Pancreas (tissue), 10 donors: Measurements from ENCODE around the gene C1QTNF7. TPM values are rescaled to one million over a fixed set of nuclear protein-coding genes. Genes with fewer than 3 reads are reported as not detected.

Source experiments
- ATAC-seq, 4 donors: fragments of 200-7000 bp; cut with Tn5 transposase; one replicate each; pipeline versions ENCODE4 v1.8.0 to v1.9.1; 2020; ENCODE audit warnings: mild to moderate bottlenecking in 4 of 4, moderate library complexity in 4 of 4
- DNase-seq, 6 donors: peaks; one replicate each; pipeline ENCODE4 v3.0.0-alpha.2; 2020
- FAIRE-seq: peaks from 2 replicates; lab custom pipeline; 2012; peaks lifted over from hg19 to GRCh38; lab: Jason Lieb, UNC
- H3K27ac ChIP-seq, 4 donors: fragments of 200-600 bp; sonication (generic); 1 replicate in 3 of 4; 2 replicates in 1 of 4; pipeline versions ENCODE4 v1.5.0 to v1.8.0; 2020
- H3K27me3 ChIP-seq, 4 donors: fragments of 200-600 bp; one replicate each; pipeline ENCODE4 v1.8.0; 2021
- H3K36me3 ChIP-seq, 3 donors: fragments of 200-600 bp; sonication (generic) in 1 of 3; one replicate each; pipeline versions ENCODE4 v1.5.0 to v1.8.0; 2020 to 2021
- H3K4me1 ChIP-seq, 3 donors: fragments of 200-600 bp; one replicate each; pipeline ENCODE4 v1.8.0; 2021
- H3K4me3 ChIP-seq, 4 donors: fragments of 200-600 bp; sonication (generic) in 2 of 4; one replicate each; pipeline versions ENCODE4 v1.5.0 to v1.8.0; 2020 to 2021
- H3K9me3 ChIP-seq, 4 donors: fragments of 200-600 bp; one replicate each; pipeline ENCODE4 v1.8.0; 2021
- CTCF ChIP-seq, 4 donors: fragments of 200-600 bp; sonication (generic) in 3 of 4; IDR thresholded peaks; one replicate each; pipeline versions ENCODE4 v1.5.0 to v1.8.0; 2021; ENCODE audit warnings: antibody characterized with exemption in 4 of 4
- WGBS, 2 donors: extraction: QIAGEN DNeasy Blood & Tissue Kit; methylation state at CpG; one replicate each; pipeline ENCODE4 v1.1.7; 2013; 5-methylcytosine and 5-hydroxymethylcytosine counted together
- intact Hi-C, 3 donors: fragments of 100-400 bp; cut with DNase I; formaldehyde crosslinking; loops; one replicate each; pipeline versions ENCODE4 v1.11.1 to v1.14.2; 2022
- polyA plus RNA-seq, 2 donors: library from polyadenylated mRNA; stranded (reverse); fragments of 200-250 nt; gene quantifications; one replicate each; pipeline ENCODE4 v1.2.3, GENCODE V29; 2013
- total RNA-seq, 6 donors: library from RNA; stranded (reverse); fragmentation: NEBNext Ultra II Directional in 4 of 6; extraction: Animal tissue kit (Norgen Biotek cat#: 25700) in 4 of 6; gene quantifications; one replicate each; pipeline versions ENCODE4 v1.2.1 to v1.2.4, GENCODE V29; 2021 to 2023
- donor health status: healthy with polysubstance abuse.
- donor health status: DM: no; HTN: no; CAD: no; lungs with moderate emphysema.
- donor health status: DM: no; HTN: no; CAD: no.
- donor health status: control.
- donor health status: control.
- donor health status: Bipolar disorder and iron deficiency.
- donor health status: DM: yes; HTN: yes; CAD: no.
- donor health status: DM: no; HTN: no; CAD: no.
- donor health status: DM: no; HTN: no; CAD: no.
- donor health status: DM: yes; HTN: yes; CAD: no.

C1QTNF7 gene, protein sequence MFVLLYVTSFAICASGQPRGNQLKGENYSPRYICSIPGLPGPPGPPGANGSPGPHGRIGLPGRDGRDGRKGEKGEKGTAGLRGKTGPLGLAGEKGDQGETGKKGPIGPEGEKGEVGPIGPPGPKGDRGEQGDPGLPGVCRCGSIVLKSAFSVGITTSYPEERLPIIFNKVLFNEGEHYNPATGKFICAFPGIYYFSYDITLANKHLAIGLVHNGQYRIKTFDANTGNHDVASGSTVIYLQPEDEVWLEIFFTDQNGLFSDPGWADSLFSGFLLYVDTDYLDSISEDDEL
- total RNA-seq (1 to 10 TPM in 1 of 6 donors, under 1 TPM in 5; 0.03 to 1.1 (median 0.35) TPM), polyA plus RNA-seq (under 1 TPM; 0.30 to 0.54 TPM)

GRCh38 chr4:15427701-15428100 is at the start of gene C1QTNF7:
TSS of gene C1QTNF7 (plus strand) at chr4:15428033. CDS start at chr4:15435744, 7,711 bp downstream.
- no peak within 1 kb of the TSS for H3K27ac ChIP-seq
- intact Hi-C loops = no loop called here
- H3K27me3 ChIP-seq = no peaks in the 10 kb centered on the region
- no peaks in the 10 kb centered on the region for H3K4me1 ChIP-seq
- no peaks in the 10 kb centered on the region for H3K9me3 ChIP-seq
- FAIRE-seq = no peak
- no peak for DNase-seq
- 60 to 72% methylated on average over 3 of the region's 3 CpGs for WGBS, 2 donors
- no peaks in the 10 kb centered on the region for H3K36me3 ChIP-seq
- no peak within 1 kb of the TSS for H3K4me3 ChIP-seq
- no peak for TF ChIP-seq CTCF (IDR thresholded peaks at IDR 0.05)
- ATAC-seq = no peak

- Histone ChIP-seq H3K4me1 (no peaks in the 10 kb centered on the region), H3K27me3 (no peaks in the 10 kb centered on the region), H3K27ac (no peak overlapping the region), H3K9me3 (no peaks in the 10 kb centered on the region), H3K36me3 (no peaks in the 10 kb centered on the region), H3K4me3 (no peak overlapping the region)
- DNase-seq (no peak), ATAC-seq (no peak), FAIRE-seq (no peak)
- 19 to 25% methylated on average over 1 of the region's 1 CpG for WGBS, 2 donors
- intact Hi-C loops = no loop called here
- no peak for TF ChIP-seq CTCF (IDR thresholded peaks at IDR 0.05)
Measured at GRCh38 chr4:15378062-15378461, 49.8 kb upstream of the C1QTNF7 start.

- Histone ChIP-seq H3K27ac (no peak overlapping the region), H3K4me3 (no peak overlapping the region), H3K36me3 (no peaks in the 10 kb centered on the region), H3K27me3 (no peaks in the 10 kb centered on the region), H3K9me3 (no peaks in the 10 kb centered on the region), H3K4me1 (no peaks in the 10 kb centered on the region)
- intact Hi-C loops = no loop called here
- WGBS, 2 donors = 15 to 26% methylated on average over 1 of the region's 1 CpG
- FAIRE-seq (no peak), ATAC-seq (no peak), DNase-seq (no peak)
- no peak for TF ChIP-seq CTCF (IDR thresholded peaks at IDR 0.05)
Measured at GRCh38 chr4:15378493-15378892, 49.3 kb upstream of the C1QTNF7 start.

DNA sequence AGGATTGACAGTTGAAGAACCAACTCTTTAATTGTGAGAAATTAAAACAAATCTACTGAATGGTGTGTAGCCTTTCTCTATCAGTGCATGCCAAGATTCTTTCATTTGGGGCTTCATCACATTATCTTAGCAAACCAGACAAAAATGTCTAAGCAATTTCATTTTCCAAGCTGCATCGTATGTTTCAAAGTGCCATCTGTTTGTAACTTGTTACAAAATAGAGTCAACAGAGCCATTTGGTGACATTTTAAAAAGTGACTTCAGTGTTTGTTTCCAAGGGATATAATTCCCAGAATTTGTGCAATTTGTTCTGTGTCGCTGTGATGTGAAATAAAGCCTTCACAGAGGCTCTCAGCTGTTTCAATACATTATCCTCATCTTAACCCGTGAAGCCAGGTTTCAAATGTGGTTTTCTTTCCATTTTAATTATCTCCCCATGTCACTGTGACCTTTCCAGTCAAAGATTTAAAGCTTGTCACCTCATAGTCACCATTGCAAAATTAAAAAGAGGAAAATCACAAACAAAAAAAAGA is 46.0 kb upstream of the C1QTNF7 start:
- TF ChIP-seq CTCF (IDR thresholded peaks at IDR 0.05) = no peak
- no peak overlapping the region for H3K27ac ChIP-seq
- peak in 1 of 4 donors; percentile 55 for ATAC-seq
- no peak for FAIRE-seq
- intact Hi-C loops = no loop called here
- H3K9me3 ChIP-seq = no peaks in the 10 kb centered on the region
- H3K27me3 ChIP-seq = no peaks in the 10 kb centered on the region
- no peaks in the 10 kb centered on the region for H3K4me1 ChIP-seq
- H3K36me3 ChIP-seq = no peaks in the 10 kb centered on the region
- no peak overlapping the region for H3K4me3 ChIP-seq
- DNase-seq = no peak
- 76 to 77% methylated on average over 3 of the region's 3 CpGs for WGBS, 2 donors

DNA sequence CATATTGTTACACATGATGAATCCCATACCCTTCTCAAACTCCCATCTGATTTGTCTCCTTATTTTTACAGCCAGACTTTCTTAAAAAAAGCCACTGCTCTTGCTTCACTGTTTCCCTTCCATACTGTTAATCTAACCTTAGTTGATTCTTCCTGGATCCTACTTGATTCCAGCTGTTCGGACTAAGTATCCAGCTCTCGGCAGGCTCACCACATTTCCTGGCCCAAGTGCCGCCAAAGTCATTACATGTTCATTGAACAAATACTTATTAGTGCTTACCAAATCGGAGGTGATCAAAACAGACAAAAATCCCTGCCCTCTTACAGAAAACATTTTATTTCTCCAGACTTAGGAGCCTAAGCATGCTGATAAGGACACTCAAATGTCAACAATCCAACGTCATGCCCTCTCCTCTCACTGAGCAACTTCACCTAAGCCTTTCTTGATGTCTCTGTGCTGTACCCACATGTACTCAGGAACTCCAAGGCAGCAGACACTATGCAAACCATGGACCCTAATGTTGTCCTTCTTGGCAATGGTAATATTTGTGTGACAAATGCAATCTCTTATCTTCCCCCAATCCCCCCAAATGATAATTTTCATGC is 45.1 kb upstream of the C1QTNF7 start:
- Histone ChIP-seq H3K4me1 (no peaks in the 10 kb centered on the region), H3K36me3 (no peaks in the 10 kb centered on the region), H3K27me3 (no peaks in the 10 kb centered on the region), H3K9me3 (no peaks in the 10 kb centered on the region), H3K4me3 (no peak overlapping the region), H3K27ac (no peak overlapping the region)
- no peak for ATAC-seq
- intact Hi-C loops = no loop called here
- DNase-seq = no peak
- FAIRE-seq = no peak
- WGBS, 2 donors = 65 to 72% methylated on average over 5 of the region's 5 CpGs
- TF ChIP-seq CTCF (IDR thresholded peaks at IDR 0.05) = no peak
